ENCODE measurements around the gene GRIN2C.

DNA sequence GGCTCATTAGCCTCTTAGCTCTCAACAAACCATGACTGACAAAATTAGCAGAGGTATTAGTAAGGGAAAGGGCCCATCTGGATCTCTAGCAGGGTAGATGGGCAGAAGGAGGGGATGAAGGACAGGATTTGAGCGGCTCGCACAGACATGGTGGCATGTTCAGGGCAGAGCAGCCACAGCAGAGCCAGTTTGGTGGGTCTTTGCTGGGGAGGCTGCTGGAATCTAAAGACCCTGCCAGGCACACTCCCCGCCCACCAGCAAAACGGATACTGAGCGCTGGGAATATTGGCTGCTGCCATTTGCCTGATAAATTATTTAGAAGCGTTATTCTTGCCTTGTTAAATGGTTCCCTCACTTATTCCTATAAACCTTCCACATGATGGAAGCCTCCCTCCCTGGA is 62.8 kb downstream of the GRIN2C start:
- TF ChIP-seq, protein P1, sequence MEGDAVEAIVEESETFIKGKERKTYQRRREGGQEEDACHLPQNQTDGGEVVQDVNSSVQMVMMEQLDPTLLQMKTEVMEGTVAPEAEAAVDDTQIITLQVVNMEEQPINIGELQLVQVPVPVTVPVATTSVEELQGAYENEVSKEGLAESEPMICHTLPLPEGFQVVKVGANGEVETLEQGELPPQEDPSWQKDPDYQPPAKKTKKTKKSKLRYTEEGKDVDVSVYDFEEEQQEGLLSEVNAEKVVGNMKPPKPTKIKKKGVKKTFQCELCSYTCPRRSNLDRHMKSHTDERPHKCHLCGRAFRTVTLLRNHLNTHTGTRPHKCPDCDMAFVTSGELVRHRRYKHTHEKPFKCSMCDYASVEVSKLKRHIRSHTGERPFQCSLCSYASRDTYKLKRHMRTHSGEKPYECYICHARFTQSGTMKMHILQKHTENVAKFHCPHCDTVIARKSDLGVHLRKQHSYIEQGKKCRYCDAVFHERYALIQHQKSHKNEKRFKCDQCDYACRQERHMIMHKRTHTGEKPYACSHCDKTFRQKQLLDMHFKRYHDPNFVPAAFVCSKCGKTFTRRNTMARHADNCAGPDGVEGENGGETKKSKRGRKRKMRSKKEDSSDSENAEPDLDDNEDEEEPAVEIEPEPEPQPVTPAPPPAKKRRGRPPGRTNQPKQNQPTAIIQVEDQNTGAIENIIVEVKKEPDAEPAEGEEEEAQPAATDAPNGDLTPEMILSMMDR (IDR thresholded peaks at IDR 0.05; ENCODE audit: insufficient read depth, low read length, poor library complexity, severe bottlenecking), result no peak
- TF ChIP-seq EZH2phosphoT487 (conservative IDR thresholded peaks at IDR 0.05; ENCODE audit: low read length), result no peak

Measured in SU-DHL-6 (cell line).